SK-N-MC (cell line): ENCODE data around the gene CASKIN2.

Source experiments
- EZH2 ChIP-seq: fragments of 200-600 bp; sonication (generic); IDR thresholded peaks from one replicate; pipeline ENCODE4 v1.6.1; 2017; ENCODE audit warnings: antibody characterized with exemption
- FOXP2 ChIP-seq: optimal IDR thresholded peaks from 2 replicates; pipeline ENCODE3; 2011; ENCODE audit warnings: mild to moderate bottlenecking, moderate library complexity; ENCODE audit not compliant: insufficient read depth; ENCODE audit errors: extremely low read length, control extremely low read depth
- POLR2AphosphoS5 ChIP-seq: IDR thresholded peaks from 2 replicates; pipeline ENCODE4 v1.6.1; 2012; ENCODE audit warnings: mild to moderate bottlenecking, low read depth, low read length, borderline replicate concordance

DNA sequence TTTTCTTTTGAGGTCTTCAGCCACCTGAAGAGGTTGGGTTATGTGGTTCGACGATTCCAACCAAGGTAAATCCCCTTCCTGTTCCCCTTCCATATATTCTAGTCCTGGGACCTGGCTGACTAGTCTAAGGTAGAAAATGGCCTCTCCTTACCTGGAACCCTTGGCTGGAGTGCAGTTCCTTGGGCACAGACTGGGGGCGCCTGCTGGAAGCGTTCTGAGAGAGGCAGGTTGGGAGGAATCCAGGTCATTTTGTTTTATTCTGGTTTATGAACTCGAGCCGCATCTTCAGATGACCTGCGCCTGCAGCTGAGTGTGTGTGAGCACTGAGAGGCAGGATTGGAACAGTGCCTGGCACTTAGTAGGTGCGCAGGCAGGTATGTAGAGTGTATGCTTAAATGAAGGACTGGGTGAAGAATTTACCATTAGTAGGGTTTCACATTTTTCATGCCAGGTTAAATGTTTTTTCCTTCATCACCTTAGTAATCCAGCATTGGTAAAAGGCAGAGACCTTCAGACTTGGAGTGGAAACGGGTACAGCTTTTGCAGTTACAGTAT is 3.7 kb upstream of the CASKIN2 start:
- TF ChIP-seq POLR2AphosphoS5 (no peak), EZH2 (no peak), FOXP2 (no peak)
